ENCODE data around the gene BRICD5.

DNA sequence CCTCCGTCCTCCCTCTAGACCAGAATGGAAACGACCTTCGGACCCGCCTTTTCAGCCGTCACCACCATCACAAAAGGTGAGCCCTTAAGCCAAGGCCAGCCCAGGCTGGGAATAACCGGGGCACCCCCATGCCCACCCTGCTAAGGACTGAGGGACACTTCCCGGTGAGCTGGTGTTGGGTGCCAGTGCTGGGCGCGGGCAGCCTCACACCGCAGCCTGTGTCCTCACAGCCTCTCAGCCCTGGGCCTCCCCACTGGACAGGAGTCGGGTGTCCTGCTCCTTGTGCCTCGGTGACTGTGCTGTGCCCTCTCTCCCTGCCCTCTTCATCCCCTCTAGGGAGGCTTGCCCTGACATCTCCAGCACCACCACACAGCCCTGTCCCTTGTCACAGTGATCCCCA is 44.8 kb downstream of the BRICD5 start:
- no peak for TF ChIP-seq GATA2 (IDR thresholded peaks at IDR 0.05; ENCODE audit: low read depth, low read length)
- TF ChIP-seq GATA3 (IDR thresholded peaks at IDR 0.05; ENCODE audit: low read depth, low read length), result no peak

Data from SH-SY5Y (cell line).